CD4-positive, alpha-beta T cell treated with Interferon gamma for 1 hour (primary cell): ENCODE results near the gene CELF1.

ENCODE experiments used
- DNase-seq: peaks from one replicate; pipeline ENCODE4 v3.0.0-alpha.2; 2020

CELF1 gene

DNA sequence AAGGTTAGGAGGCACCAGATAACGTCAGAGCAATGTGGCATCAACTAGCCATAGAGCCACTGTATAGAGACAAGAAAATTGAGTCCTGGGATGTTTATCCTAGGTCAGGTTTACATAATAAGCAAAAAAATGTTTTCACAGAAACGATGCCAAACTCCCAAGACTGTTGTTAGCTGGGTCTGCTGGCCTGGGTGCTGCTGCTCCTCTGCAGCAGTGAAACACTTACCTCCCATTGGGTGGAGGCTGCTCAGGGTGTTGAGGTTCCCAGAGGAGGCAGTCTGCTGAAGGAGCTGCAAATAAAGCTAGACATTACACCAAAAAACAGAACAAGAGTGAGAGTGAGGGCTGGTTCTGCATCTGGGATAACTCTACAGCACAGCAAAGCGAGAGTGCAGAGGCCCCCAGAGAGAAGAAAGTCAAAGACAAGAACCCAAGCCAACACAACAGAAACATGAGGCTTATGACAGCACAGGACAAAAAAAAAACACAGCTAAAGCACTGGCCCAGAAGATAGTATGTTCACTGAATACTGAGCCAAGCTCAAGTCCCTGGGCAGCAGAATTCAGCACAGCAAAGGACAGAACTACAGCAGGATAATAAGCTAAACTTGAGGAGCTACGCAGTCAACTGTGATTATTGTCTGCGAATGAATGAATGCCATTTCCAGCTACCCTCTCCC lies 74.1 kb downstream of the CELF1 start:
- no peak for DNase-seq

DNA sequence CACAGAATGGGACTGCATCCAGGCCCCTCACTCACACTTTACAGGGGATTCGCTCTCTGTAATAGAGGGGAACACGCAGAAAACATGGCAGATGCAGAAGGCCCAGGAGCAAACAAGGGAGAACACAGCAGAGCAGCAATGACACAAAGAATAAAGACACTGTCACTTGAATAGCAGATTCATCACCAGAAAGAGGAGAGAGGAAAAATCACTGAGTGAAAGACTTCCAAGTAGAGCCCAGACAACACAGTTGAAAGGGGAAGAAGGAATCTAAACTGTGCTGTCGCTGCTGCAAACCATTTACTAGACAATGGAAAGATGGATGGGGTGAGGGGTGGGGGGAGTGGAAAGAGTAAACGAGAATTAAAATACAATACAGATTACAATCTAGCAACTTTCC lies 75.2 kb downstream of the CELF1 start:
- DNase-seq, result no peak

DNA sequence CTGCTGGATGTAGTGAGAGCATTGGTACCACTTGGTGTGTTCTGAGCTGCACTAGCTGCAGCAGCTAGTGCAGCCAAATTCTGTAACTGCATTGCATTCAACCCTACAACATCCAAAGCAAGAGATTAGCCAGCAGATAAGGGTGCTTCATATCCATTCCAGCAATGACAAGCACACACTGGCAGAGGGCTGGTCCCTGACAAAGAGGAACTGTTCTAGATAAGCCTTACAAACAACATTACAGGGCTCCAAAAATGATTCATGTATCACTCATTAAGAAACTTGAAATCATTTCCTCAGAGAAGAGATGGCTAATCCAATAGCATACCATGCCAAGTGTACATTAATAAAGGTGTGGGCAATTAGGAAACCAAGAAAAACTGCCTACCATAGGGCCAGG lies 75.6 kb downstream of the CELF1 start:
- no peak for DNase-seq

DNA sequence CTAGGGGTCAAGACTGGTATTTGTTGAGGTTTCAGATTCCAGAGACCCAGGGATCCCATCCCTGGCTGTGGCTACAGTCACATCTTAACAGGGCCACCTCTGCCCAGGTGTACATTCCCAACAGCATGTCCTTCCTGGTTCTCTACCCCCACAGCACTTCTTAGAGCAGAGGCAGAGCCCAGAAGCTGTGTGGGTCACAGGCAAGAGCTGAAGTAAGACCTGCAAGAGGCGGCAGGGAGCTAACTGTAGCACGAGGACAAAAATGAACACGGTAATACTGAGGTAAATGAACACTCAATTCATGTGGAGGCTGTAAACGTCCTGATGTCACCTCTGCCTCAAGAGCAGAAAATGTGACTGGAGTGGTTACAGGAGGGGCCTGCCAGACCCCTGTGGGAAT lies 82.3 kb downstream of the CELF1 start:
- no peak for DNase-seq

DNA sequence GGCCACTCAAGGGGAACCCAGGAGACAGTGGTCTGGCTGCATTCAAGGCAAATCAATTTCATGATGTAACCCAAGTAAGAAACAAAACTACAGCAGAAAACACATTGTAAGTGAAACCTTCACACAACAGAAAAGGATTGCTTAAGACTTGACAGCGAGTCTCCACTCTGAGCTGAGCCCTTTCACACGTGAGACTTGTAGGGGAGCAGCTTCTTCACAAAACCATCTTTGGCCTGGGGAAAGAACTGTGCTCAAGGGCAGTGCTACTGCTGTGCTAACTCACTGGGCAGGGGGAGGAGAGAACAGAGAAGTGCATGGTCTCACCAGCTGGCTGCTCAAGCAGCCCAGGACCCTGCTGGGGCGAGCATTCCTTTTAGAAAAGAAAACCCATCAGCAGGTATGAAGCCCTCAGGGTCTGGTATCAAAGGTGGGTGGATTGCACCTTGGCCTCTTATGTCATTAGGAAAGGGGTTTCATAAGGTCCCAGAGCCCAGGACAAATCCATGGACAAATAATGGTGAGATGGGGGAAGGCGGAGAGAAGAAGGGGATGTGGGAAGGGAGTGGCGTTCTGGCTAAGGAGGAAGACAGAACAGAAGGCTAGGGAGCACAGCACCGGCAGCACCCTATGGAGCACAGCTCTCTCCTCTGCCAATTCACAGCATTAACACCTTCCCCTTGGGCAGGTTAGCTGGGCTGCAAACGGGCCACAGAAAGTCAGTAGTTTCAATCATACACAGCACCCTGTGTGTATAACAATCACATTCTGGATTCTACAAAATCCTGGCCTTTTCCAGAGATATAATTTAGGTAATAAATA lies 83.4 kb downstream of the CELF1 start:
- DNase-seq, result no peak

DNA sequence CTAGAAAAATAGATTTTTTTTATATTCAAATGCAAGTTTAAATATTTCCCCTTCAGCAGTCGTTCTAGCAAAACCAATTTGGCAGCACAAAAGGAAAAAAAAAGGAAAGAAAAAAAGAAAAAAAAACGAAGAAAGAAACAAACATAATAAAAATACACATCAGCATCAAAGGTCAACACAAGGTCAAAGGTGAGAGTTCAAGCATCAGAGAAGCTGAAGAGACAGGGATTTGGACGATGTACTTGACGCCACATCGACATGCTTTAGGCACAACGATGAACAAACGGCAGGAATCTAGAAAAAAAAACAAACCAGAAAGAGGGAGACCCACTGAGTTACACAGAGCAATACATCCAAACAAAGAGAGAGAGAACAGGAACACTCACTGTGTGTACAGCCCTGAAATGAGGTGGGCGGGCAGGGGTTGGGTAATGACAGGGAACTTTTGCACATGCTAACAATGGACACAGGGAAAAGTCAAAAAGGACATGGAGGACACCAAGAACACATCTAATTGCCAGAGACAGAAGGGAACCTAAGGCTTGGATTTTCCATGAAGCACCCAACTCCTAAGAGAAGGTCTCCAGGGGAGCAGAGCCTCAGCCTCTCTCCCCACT lies 84.2 kb downstream of the CELF1 start:
- DNase-seq, result no peak

DNA sequence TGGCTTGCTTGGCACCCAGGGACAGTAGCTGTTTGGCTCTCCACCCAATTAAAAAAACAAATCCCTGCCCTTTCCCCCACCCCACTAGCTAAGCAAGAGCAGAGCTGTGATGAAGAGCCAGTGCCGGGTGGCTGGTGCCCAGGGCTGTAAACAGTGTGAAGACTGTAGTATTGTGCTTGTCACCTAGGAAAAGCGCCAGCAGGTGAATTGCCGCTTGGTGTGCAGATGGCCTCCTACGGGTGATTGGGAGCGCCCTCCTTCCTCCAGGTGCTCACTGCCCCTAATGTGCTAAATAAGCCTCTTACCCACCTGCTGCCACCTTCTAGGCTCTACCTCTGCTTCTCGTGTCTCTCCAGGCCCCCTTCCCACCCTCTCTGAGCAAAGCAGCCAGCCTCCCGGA lies 85.6 kb downstream of the CELF1 start:
- DNase-seq, result no peak

DNA sequence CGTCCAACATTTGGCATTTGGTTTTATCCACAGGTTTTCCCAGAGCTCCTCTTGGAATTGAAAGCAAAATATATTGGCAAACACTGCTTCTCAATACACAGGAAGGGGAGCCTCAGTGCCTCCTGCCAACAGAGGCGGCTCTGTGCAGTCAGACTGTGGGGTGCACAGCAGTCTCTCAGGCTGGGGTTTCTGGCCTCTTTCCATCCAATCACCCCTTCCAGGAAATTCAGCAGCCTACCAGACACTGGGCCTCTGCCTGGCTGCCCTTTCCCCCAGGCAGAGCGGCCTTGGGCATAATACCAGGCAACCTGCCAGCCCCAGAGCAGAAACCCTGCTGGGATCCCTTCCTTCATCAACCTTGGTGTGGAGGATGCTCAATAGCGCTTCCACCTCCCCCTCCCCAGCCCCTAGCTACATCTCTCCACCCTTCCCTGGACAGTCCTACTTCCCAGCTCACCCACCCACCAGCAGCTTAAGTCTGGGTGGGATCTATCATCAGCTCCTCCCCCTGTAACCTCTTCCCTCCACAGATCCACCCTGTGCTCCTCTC lies 86.2 kb downstream of the CELF1 start:
- no peak for DNase-seq

DNA sequence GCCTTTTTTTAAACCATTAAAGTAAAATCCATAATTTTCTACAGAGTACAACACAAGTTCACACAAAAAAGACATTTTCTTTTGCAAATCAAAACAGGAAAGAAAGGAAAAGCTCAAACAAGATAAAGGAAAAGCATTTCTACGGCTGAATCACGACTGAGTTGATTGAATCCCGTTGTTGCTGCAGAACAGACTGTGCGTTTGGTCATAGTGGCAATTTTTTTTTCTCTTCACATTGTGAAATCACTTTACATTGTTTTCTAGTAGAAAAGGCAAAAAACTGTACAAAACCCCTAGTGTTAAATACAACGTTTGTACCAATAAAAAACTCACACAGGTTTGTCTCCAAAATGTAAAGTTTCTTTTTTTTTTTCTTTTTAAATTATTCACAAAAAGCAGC lies 86.7 kb downstream of the CELF1 start:
- no peak for DNase-seq

DNA sequence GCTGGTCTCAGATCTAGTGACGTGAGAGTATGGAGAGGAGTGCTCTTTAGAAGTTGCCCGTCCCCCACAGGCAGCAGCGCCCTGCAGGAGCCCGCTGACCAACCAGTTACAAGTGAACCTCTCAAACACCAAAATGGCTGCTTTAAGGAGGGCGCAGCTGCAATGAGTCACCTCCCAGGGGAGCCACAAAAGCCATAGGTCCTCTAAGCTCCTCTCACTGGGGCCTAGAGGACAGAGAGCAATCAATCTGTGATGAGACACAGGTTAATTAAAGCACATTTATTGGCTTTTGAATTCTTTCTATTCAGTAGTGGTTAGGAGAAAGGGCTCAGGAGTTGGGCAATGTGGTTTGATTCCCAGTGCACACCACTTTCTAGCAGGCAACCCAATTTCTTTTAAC lies 88.4 kb downstream of the CELF1 start:
- DNase-seq, result no peak

DNA sequence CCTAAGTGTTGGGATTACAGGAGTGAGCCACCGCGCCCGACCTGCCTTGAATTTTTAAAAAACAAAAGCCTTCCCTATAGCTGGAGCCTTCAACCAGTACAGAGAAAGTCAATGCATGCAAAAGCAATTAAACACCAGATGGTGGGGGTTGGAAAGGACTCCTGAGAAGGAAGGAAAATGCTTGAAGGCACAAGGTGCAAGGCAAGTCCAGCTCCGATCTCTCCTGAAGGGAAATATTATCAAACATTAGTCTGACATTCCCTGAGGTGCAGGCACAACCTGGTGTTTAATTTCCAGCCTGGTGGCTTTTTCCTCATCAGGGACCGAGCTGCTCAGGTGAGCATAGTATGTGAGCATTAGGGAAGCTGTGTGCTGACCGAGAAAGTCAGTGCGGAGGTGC lies 91.1 kb downstream of the CELF1 start:
- DNase-seq, result no peak

DNA sequence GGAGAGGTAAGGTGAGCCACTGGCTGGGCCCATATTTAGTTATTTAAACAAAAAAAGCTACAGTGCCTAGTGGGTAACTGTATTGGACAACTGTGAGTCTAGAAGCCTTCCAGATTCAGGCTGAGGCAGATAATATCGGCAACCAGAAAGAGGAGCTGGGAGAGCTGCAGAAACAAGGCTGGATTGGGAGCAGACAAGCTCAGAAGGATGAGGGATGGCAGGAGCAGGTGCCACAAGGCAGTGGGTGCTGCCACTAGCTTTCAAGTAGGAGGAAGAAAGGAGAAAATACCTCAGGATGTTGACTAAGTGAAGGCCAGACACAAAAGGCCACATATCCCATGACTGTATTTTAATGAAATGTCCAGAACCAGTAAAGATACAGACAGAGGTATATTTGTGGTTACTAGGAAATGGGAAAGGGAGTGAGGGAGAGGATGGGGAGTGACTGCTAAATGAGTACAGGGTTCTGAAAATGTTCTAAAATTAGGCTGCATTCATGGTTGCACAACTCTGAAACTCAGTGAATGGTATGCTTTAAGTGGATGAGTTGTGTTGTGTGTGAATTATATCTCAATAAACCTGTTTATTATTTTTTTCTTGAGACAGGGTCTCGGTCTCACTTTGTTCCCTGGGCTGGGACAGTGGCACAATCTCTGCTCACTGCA lies 92.2 kb downstream of the CELF1 start:
- DNase-seq, result no peak

DNA sequence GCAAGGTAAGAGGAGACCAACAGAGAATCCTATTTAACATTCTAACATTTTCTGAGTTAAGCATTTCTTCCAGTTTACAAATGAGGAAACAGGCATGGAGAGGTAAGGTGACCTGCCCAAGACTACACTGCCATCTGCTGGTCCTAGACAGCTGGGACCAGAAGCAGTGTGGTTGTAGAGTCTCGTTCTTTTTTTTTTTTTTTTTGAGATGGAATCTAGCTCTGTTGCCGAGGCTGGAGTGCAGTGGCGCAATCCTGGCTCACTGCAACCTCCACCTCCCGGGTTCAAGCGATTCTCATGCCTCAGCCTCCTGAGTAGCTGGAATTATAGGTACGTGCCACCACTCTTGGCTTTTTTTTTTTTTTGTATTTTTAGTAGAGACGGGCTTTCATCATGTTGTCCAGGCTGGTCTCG lies 98.7 kb downstream of the CELF1 start:
- peak; percentile 79 for DNase-seq

DNA sequence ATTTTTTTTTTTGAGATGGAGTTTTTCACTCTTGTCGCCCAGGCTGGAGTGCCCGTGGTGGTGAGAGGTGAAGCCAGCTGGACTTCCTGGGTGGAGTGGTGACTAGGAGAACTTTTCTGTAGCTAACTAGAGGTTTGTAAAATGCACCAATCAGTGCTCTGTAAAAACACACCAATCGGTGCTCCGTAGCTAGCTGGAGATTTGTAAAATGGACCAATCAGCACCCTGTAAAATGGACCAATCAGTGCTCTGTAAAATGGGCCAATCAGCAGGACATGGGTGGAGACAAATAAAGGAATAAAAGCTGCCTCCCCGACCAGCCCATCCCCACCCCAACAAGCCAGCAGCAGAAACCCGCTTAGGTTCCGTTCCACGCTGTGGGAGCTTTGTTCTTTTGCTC lies 99.6 kb downstream of the CELF1 start:
- DNase-seq, result no peak

DNA sequence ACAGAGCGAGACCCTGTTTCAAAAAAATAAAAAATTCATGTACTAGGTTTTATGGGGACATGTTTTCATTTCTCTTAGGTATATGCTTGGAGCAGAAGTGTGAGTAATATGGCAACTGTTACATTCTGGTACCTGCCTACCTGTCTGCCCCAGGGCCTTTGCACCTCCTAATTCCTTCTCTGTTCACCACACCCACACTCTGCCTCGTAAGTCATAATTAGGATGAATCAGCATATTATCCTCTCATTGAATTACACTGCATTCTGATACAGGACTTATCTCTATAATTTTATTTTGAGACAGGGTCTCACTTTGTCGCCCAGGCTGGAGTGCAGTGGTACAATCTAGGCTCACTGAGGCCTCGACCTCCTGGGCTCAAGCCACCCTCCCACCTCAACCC lies 100.9 kb downstream of the CELF1 start:
- no peak for DNase-seq

DNA sequence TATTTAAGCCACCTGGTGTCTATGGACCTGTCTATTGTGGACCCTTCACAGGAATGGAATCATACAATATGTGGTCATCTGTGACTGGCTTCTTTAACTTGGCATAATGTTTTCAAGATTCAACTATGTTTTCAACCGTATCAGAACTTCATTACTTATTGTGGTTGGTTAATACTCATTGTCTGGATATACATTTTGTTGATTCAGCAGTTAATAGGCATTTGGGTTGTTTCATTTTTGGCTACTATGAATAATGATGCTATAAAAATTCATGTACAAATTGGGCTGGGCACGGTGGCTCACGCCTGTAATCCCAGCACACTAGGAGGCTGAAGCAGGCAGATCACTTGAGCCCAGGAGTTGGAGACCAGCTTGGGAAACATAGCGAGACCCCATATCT lies 101.5 kb downstream of the CELF1 start:
- DNase-seq, result no peak

DNA sequence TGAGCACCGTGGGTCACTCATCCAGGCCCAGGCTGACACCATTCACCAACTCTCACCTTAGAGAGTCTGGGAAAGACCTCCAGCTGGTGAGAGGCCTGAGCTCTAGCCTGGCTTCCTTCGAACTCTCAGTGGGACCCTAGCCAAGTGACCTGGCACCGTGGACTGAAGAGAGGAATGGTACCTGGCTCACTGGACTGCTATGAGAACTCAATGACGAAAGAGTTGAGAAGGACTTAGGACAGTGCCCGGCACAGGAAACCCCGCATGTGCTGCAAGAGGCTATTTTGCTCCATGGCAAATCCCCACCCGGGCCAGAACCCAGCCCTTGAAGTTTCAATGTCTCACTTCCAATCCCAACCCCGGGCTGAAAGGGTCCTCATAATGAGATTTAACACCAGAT lies 103.4 kb downstream of the CELF1 start:
- no peak for DNase-seq

DNA sequence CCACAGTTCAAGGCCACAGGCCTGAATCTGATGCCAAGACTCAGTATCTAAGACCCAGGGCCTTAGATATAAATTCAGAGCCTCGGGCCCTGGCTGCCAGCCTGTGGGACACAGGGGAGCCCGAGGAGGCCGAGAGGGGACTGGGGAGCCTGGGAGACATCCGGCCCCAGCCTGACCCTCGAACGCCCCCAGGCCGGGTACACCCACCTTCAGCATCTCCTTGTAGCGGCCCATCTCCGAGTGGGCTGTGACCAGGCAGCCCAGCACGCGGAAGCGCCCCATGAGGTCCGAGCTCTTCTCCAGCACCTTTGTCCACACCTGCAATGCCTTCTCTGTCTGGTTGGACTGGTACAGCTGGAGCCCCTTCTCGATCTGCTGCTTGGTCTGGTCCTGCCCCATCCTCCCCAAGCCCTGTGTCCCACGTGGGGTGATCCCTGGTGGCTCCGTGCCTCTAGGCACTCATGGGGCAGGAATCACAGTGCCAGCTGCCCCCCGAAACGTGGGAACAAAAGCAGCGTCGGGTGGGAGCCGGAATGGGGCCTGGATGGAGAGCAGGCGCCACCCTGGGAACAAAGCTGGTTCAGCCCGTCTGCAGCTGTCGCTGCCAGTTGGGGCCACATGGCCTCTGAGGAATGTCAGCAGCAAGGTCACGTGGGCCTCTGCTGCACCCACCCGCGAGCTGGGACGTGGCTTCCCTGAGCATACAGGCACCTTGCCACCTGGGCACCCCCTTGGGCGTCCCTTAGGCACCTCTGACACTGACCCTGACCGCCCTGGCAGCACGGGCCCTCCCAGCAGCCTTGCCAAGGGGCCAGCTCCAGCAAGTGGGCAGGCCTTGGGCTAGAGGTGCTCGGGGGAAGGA lies 104.1 kb downstream of the CELF1 start, which contains the start of gene RAPSN:
Gene RAPSN (minus strand): TSS at position 571 of the 862 bp plus-strand sequence. CDS start 172 bp downstream, at position 399.
- no peak for DNase-seq

DNA sequence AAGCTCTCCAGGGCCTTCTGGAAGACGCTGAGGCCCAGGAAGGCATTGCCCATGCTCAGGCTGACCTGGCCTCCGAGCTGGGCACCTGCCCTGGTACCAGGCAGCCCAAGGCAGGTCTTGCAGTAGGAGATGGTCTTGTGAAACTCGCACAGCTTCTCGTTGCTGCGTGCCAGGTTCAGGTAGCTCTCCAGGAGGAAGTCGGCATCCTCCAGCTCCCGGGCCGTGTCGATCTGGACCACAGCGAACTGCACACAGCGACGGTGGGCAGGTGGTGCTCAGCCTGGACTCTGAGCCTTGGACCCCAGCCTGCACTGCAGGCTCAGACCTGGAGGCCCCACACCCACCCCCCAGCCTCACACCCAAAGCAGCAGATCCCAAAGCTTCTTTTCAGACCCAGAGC lies 105.0 kb downstream of the CELF1 start:
- no peak for DNase-seq

DNA sequence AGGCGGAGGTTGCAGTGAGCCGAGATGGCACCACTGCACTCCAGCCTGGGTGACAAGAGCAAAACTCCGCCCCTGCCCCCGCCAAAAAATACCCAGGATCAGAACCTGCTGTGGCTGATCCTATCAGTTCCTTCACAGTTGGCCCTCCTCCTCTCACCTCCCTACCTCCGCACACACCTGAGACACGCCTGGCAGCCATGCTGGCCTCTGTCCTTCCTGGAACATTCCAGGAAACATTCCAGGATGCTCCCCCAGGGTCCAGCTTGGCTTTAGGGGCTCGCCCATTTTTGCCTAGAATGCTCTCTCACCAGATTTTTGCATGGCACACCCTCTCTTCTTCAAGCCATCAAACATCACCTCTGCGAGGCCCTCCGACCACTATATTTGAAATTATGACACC lies 106.1 kb downstream of the CELF1 start:
- no peak for DNase-seq

DNA sequence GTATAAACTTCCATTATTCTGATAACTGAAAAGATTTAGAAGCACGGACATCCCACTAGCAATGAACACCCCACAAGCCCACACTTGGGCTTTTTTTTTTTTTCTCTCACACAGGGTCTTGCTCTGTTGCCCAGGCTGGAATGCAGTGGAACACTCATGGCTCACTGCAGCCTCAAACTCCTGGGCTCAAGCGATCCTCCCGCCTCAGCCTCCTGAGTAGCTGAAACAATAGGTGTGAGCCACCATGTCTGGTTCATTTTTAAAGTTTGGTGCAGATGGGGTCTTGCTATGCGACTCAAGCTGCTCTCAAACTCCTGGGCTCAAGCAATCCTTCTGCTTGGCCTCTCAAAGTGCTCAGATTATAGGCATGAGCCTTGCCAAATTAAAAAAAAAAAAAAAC lies 107.1 kb downstream of the CELF1 start:
- no peak for DNase-seq

DNA sequence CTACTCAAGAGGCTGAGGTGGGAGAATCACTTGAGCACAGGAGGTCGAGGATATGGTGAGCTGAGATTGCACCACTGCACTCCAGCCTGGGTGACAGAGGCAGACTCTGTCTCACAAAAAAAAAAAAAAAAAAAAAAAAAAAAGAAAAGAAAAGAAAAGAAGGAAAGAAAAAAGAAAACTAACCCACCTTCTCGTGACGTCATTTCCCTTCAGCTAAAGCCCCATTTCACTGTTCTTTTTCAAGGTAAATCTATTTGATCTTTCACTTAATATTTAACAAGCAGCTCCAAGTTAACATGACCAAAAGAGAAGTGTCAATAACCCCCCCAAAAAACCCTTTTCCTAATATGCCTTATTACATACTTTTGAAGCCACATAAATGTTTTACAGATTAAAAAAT lies 109.1 kb downstream of the CELF1 start:
- no peak for DNase-seq
